ENCODE data around the gene GLCE.

GLCE gene

DNA sequence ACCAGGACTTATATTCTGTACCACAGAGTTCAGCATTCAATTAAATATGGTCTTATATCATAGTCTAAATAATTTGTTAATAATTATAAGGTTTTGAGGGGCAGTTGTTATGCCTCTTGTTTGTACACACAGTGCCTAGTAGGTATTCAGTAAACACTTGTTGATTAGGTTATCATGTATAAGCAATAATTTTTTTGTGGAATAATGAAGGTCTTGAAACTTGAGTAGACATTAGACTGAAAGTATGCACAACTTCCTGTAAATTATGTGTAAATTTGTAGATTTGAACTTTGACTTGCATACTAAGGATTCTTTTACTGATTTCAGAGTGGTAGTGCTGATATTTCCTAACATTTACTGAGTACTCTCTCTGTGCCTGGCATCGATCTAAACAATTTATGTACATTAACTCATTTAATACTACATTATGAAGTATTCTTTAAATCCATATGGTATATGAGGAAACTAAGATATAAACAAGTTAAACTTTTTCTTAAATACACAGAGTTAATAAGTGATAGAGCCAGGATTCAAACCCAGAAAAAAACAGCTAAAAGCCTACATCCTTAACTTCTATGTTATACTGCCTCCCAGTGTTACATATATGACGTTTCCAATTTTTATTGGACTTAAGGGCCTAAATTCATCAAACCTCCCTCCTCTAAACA is 65.1 kb downstream of the GLCE start:
- no peaks in the 10 kb centered on the region for H3K4me1 ChIP-seq (ENCODE audit: insufficient read depth, low read length, poor library complexity, severe bottlenecking)
- H3K9me3 ChIP-seq (ENCODE audit: insufficient read depth, low read depth, low read length): no peaks in the 10 kb centered on the region
- H3K79me2 ChIP-seq (ENCODE audit: insufficient read depth, low read length): no peaks in the 10 kb centered on the region
- TF ChIP-seq CTCF (conservative IDR thresholded peaks at IDR 0.05; ENCODE audit: low read length) (peak; percentile 67), EZH2phosphoT487 (IDR thresholded peaks at IDR 0.05; ENCODE audit: borderline replicate concordance) (no peak)
- H3K36me3 ChIP-seq (ENCODE audit: insufficient read depth, low read length): no peaks in the 10 kb centered on the region
- no peaks in the 10 kb centered on the region for H3F3A ChIP-seq (ENCODE audit: low read depth)
- no peak overlapping the region for H3K9ac ChIP-seq (ENCODE audit: low read depth, low read length, poor library complexity, severe bottlenecking)
- no peaks in the 10 kb centered on the region for H4K20me1 ChIP-seq (ENCODE audit: insufficient read depth, low read length, poor library complexity, severe bottlenecking)
- H3K9me2 ChIP-seq (replicated peaks; ENCODE audit: low read depth, low read length): no peaks in the 10 kb centered on the region
- H3K4me3 ChIP-seq (ENCODE audit: low read length, poor library complexity, severe bottlenecking): no peak overlapping the region
- H3K27me3 ChIP-seq (ENCODE audit: insufficient read depth, low read length, poor library complexity, severe bottlenecking): no peaks in the 10 kb centered on the region
- no peak overlapping the region for H3K4me2 ChIP-seq (ENCODE audit: low read depth, low read length, poor library complexity, severe bottlenecking)
- no peak overlapping the region for H2AFZ ChIP-seq (ENCODE audit: low read length)

- no peak overlapping the region for H3K4me3 ChIP-seq (ENCODE audit: low read length, poor library complexity, severe bottlenecking)
- no peaks in the 10 kb centered on the region for H4K20me1 ChIP-seq (ENCODE audit: insufficient read depth, low read length, poor library complexity, severe bottlenecking)
- no peaks in the 10 kb centered on the region for H3K79me2 ChIP-seq (ENCODE audit: insufficient read depth, low read length)
- no peak overlapping the region for H2AFZ ChIP-seq (ENCODE audit: low read length)
- no peak overlapping the region for H3K4me2 ChIP-seq (ENCODE audit: low read depth, low read length, poor library complexity, severe bottlenecking)
- H3K9me2 ChIP-seq (replicated peaks; ENCODE audit: low read depth, low read length): no peaks in the 10 kb centered on the region
- no peak overlapping the region for H3K9ac ChIP-seq (ENCODE audit: low read depth, low read length, poor library complexity, severe bottlenecking)
- H3F3A ChIP-seq (ENCODE audit: low read depth): no peaks in the 10 kb centered on the region
- H3K4me1 ChIP-seq (ENCODE audit: insufficient read depth, low read length, poor library complexity, severe bottlenecking): no peaks in the 10 kb centered on the region
- no peak for TF ChIP-seq CTCF (conservative IDR thresholded peaks at IDR 0.05; ENCODE audit: low read length)
- no peak for TF ChIP-seq EZH2phosphoT487 (IDR thresholded peaks at IDR 0.05; ENCODE audit: borderline replicate concordance)
- H3K36me3 ChIP-seq (ENCODE audit: insufficient read depth, low read length): no peaks in the 10 kb centered on the region
- H3K9me3 ChIP-seq (ENCODE audit: insufficient read depth, low read depth, low read length): no peaks in the 10 kb centered on the region
- no peaks in the 10 kb centered on the region for H3K27me3 ChIP-seq (ENCODE audit: insufficient read depth, low read length, poor library complexity, severe bottlenecking)
Measured at GRCh38 chr15:69226023-69226355, 65.6 kb downstream of the GLCE start.

DNA sequence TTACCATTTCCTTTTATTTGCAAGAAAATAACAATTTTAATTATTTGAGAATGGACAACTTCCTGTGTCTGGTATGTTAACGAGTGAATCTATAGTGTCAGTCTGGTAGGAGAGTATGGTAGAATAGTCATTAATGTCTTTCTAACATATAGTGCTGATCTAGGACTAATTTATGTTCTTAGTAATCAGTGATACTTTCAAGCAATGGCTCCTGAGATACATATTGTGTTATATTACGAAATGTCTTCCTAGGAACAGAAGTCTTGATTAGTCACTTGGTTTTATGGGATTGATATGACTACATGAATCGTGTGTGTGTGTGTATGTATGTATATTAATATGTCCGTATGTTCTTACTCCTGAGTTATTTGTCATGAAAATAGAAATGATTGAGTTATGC is 71.7 kb downstream of the GLCE start:
- Histone ChIP-seq H3K79me2 (ENCODE audit: insufficient read depth, low read length) (no peaks in the 10 kb centered on the region), H3K9me3 (ENCODE audit: insufficient read depth, low read depth, low read length) (no peaks in the 10 kb centered on the region), H3K9me2 (replicated peaks; ENCODE audit: low read depth, low read length) (no peaks in the 10 kb centered on the region), H3K9ac (ENCODE audit: low read depth, low read length, poor library complexity, severe bottlenecking) (no peak overlapping the region), H3K36me3 (ENCODE audit: insufficient read depth, low read length) (no peaks in the 10 kb centered on the region), H2AFZ (ENCODE audit: low read length) (no peak overlapping the region), H3K27me3 (ENCODE audit: insufficient read depth, low read length, poor library complexity, severe bottlenecking) (no peaks in the 10 kb centered on the region), H4K20me1 (ENCODE audit: insufficient read depth, low read length, poor library complexity, severe bottlenecking) (no peaks in the 10 kb centered on the region), H3K4me3 (ENCODE audit: low read length, poor library complexity, severe bottlenecking) (no peak overlapping the region), H3K4me1 (ENCODE audit: insufficient read depth, low read length, poor library complexity, severe bottlenecking) (no peaks in the 10 kb centered on the region), H3F3A (ENCODE audit: low read depth) (no peaks in the 10 kb centered on the region), H3K4me2 (ENCODE audit: low read depth, low read length, poor library complexity, severe bottlenecking) (no peak overlapping the region)
- TF ChIP-seq EZH2phosphoT487 (IDR thresholded peaks at IDR 0.05; ENCODE audit: borderline replicate concordance) (no peak), CTCF (conservative IDR thresholded peaks at IDR 0.05; ENCODE audit: low read length) (no peak)
